CD14-positive monocyte (primary cell): ENCODE data around the gene PIM3. TPM values are rescaled to one million over a fixed set of nuclear protein-coding genes. Genes with fewer than 3 reads are reported as not detected.
"Not testable (repeated sequence)": the region's sequence is repeated elsewhere in the genome, so short reads cannot be mapped to it uniquely, and the experiment has no call there.

Experiments used
- DNase-seq, 3 donors: peaks; one replicate each; pipeline ENCODE4 v3.0.0-alpha.2; 2011 to 2022
- H2AFZ ChIP-seq: 2 replicates; pipeline ENCODE4 v1.6.0; 2012; ENCODE audit warnings: mild to moderate bottlenecking, low read depth, low read length, inconsistent platforms; ENCODE audit not compliant: insufficient read depth, poor library complexity, severe bottlenecking
- H3K27ac ChIP-seq, 2 donors: 1 replicate in 1 of 2; 2 replicates in 1 of 2; pipeline ENCODE4 v1.5.1; 2012 to 2013; ENCODE audit warnings: low read length in 2 of 2, control low read depth in 1 of 2, inconsistent platforms in 1 of 2, low read depth in 1 of 2, mild to moderate bottlenecking in 1 of 2
- H3K27me3 ChIP-seq, 2 donors: one replicate each; pipeline versions ENCODE4 v1.6.0 to v1.6.1; 2011 to 2013; ENCODE audit warnings: low read length in 2 of 2; ENCODE audit not compliant: control insufficient read depth in 2 of 2, insufficient read depth in 2 of 2
- H3K36me3 ChIP-seq, 2 donors: replicated peaks in 1 of 2; 1 replicate in 1 of 2; 2 replicates in 1 of 2; pipeline versions ENCODE4 v1.5.1 to v1.6.1; 2012 to 2013; ENCODE audit warnings: low read length in 2 of 2, control low read depth in 1 of 2, inconsistent platforms in 1 of 2, mild to moderate bottlenecking in 1 of 2; ENCODE audit not compliant: insufficient read depth in 2 of 2, control insufficient read depth in 1 of 2
- H3K4me1 ChIP-seq, 2 donors: 1 replicate in 1 of 2; 2 replicates in 1 of 2; pipeline versions ENCODE4 v1.5.1 to v1.6.1; 2012 to 2013; ENCODE audit warnings: low read length in 2 of 2, control low read depth in 1 of 2, inconsistent platforms in 1 of 2, mild to moderate bottlenecking in 1 of 2, moderate library complexity in 1 of 2; ENCODE audit not compliant: insufficient read depth in 2 of 2, control insufficient read depth in 1 of 2
- H3K4me2 ChIP-seq: replicated peaks from 2 replicates; pipeline ENCODE3; 2012; ENCODE audit warnings: low read length, moderate library complexity, mild to moderate bottlenecking; ENCODE audit not compliant: poor library complexity, severe bottlenecking; ENCODE audit errors: extremely low read depth
- H3K4me3 ChIP-seq, 3 experiments: fragments of 200-600 bp in 1 of 3; sonication (generic) in 1 of 3; replicated peaks in 1 of 3; 1 replicate in 2 of 3; 2 replicates in 1 of 3; pipeline ENCODE4 v1.5.1; 2011 to 2013; ENCODE audit warnings: low read length in 3 of 3, mild to moderate bottlenecking in 3 of 3, control low read depth in 2 of 3, low read depth in 2 of 3, inconsistent platforms in 1 of 3, moderate library complexity in 1 of 3
- H3K79me2 ChIP-seq: 2 replicates; pipeline ENCODE4 v1.6.0; 2012; ENCODE audit warnings: mild to moderate bottlenecking, control low read depth, inconsistent platforms, low read length, moderate library complexity; ENCODE audit not compliant: insufficient read depth
- H3K9ac ChIP-seq: 2 replicates; pipeline ENCODE4 v1.6.0; 2017; ENCODE audit warnings: low read length, mild to moderate bottlenecking; ENCODE audit not compliant: insufficient read depth, poor library complexity, severe bottlenecking
- H3K9me3 ChIP-seq, 2 donors: replicated peaks in 1 of 2; 1 replicate in 1 of 2; 2 replicates in 1 of 2; pipeline versions ENCODE4 v1.5.1 to v1.6.1; 2012 to 2013; ENCODE audit warnings: low read length in 2 of 2, control low read depth in 1 of 2; ENCODE audit not compliant: control insufficient read depth in 1 of 2, insufficient read depth in 1 of 2
- H4K20me1 ChIP-seq: 2 replicates; pipeline ENCODE4 v1.6.0; 2012; ENCODE audit warnings: mild to moderate bottlenecking, low read length, control low read depth, moderate library complexity; ENCODE audit not compliant: insufficient read depth
- H3K27ac Mint-ChIP-seq, 7 donors: one replicate each; pipeline ENCODE4 v1.8.0; 2020; ENCODE audit warnings: mild to moderate bottlenecking in 7 of 7, mixed read lengths in 7 of 7, moderate library complexity in 6 of 7, inconsistent platforms in 2 of 7
- H3K27me3 Mint-ChIP-seq, 3 donors: one replicate each; pipeline ENCODE4 v1.8.0; 2021 to 2022; ENCODE audit warnings: low read depth in 3 of 3, mild to moderate bottlenecking in 3 of 3, mixed read lengths in 3 of 3, moderate library complexity in 3 of 3, inconsistent platforms in 1 of 3
- H3K36me3 Mint-ChIP-seq, 2 donors: one replicate each; pipeline ENCODE4 v1.8.0; 2020; ENCODE audit warnings: mixed read lengths in 2 of 2, inconsistent platforms in 1 of 2, mild to moderate bottlenecking in 1 of 2
- H3K4me1 Mint-ChIP-seq: one replicate; pipeline ENCODE4 v1.8.0; 2020; ENCODE audit warnings: mild to moderate bottlenecking, mixed read lengths
- H3K4me3 Mint-ChIP-seq, 2 donors: one replicate each; pipeline ENCODE4 v1.8.0; 2020; ENCODE audit warnings: mild to moderate bottlenecking in 2 of 2, mixed read lengths in 2 of 2, moderate library complexity in 1 of 2
- H3K9me3 Mint-ChIP-seq, 7 donors: one replicate each; pipeline ENCODE4 v1.8.0; 2020 to 2022; ENCODE audit warnings: mixed read lengths in 7 of 7, mild to moderate bottlenecking in 6 of 7, moderate library complexity in 6 of 7, inconsistent platforms in 2 of 7
- WGBS: methylation state at CpG from one replicate; pipeline ENCODE4 v1.1.5; 2013; ENCODE audit warnings: missing lambda C conversion rate; ENCODE audit not compliant: insufficient coverage; 5-methylcytosine and 5-hydroxymethylcytosine counted together
- intact Hi-C, 2 donors: fragments of 100-400 bp; cut with micrococcal nuclease; formaldehyde crosslinking; loops; one replicate each; pipeline versions ENCODE4 v1.15.0 to v1.15.1; 2023
- polyA plus RNA-seq, 3 donors: library from polyadenylated mRNA; depleted of rRNA in 1 of 3; unstranded in 2 of 3; stranded (reverse) in 1 of 3; fragments of 300-500 nt in 2 of 3; fragments of >200 nt in 1 of 3; fragmentation: Illumina TruSeq in 2 of 3; gene quantifications; 1 replicate in 2 of 3; 2 replicates in 1 of 3; pipeline ENCODE4 v1.2.3, GENCODE V29; 2012 to 2021
- TF ChIP-seq, protein P1 (sequence below): fragments of 200-600 bp; IDR thresholded peaks from one replicate; pipeline ENCODE4 v1.8.0; 2022; ENCODE audit warnings: antibody characterized with exemption, mild to moderate bottlenecking

Gene PIM3
- polyA plus RNA-seq, 3 donors = 38.8 to 135 (median 40.4) TPM

DNA sequence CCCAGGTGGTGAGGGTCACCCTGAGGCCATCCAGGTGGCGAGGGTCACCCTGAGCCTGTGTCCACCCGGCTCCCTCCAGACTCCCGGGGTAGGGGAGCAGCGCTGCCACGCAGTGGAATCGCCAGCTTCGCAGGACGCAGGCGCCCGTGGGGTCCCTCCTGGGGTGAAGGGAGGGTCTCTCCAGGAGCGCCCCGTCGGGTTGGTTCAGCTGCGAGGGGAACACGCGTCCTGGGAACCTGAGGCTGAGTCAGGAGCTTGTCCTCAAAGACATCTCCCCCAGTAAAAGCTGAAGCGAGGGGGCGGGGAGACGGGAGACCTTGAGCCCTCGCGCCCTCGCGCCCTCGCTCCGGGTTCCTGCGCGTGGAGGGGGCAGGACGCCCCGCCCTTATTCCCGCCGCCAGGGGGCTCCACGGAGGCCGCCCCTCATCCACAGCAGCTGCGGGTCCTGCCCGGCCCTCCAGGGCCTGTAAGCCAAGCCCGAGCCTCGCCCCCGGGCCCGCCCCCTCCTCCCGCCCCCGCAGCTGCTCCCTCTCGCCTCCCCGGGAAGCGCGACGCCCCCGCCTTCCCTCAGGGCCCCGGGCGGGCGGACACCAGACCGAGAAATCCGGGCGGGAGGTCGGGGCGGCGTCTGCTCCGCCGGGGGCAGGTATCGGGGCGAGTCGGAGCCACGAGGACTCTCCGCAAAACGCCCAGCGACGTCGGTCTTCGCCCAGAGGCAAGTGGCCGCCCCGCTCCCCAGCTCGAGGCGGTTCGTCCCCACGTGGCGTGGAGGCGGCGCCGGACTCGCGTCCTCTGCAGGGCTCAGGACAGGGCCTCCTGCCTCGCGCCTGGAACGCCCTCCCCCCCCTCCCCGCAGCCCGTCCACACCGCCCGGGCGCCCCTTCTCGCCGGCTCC, 22.8 kb downstream of the PIM3 start:
- no peak overlapping the region for H3K9ac ChIP-seq
- no peak overlapping the region for H3K4me3 Mint-ChIP-seq
- intact Hi-C loops = no loop called here

DNA sequence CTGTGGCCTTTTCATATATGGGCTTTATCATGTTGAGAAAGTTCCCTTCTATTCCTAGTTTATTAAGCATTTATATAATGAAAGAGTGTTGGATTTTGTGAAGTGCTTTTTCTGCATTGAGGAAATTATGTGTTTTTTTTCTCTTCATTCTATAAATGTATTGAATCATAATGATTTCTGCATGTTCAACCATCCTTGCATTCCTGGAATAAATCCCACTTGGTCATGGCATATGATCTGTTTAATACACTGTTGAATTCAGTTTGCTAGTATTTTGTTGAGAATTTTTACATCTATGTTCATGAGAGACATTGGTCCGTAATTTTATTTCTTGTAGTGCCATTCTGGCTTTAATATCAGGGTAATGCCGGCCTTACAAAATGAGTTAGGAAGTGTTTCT, 25.8 kb downstream of the PIM3 start:
- no peak overlapping the region for H3K9ac ChIP-seq
- Mint-ChIP-seq H3K9me3 (peaks cover 25 to 79% (median 68%) of the 10 kb centered on the region in 7 donors), H3K27ac (no peak overlapping the region), H3K36me3 (peaks cover 0 to 9% of the 10 kb centered on the region in 2 donors), H3K4me3 (peak overlapping the region in 1 of 2 donors; percentile 44), H3K4me1 (no peaks in the 10 kb centered on the region), H3K27me3 (peaks cover 32 to 61% (median 49%) of the 10 kb centered on the region in 3 donors)
- H2AFZ ChIP-seq = no peak overlapping the region
- H3K4me3 ChIP-seq = no peak overlapping the region
- H3K4me1 ChIP-seq = no peaks in the 10 kb centered on the region
- H3K4me2 ChIP-seq = no peak overlapping the region
- H4K20me1 ChIP-seq = no peaks in the 10 kb centered on the region
- DNase-seq = no peak
- peaks cover 23 to 47% of the 10 kb centered on the region in 2 donors for H3K27me3 ChIP-seq
- H3K36me3 ChIP-seq = no peaks in the 10 kb centered on the region
- no peak overlapping the region for H3K27ac ChIP-seq
- H3K79me2 ChIP-seq = no peaks in the 10 kb centered on the region
- WGBS = no CpG with 5 or more reads among the region's 2 CpGs
- intact Hi-C loops = no loop called here
- TF ChIP-seq, protein P1, sequence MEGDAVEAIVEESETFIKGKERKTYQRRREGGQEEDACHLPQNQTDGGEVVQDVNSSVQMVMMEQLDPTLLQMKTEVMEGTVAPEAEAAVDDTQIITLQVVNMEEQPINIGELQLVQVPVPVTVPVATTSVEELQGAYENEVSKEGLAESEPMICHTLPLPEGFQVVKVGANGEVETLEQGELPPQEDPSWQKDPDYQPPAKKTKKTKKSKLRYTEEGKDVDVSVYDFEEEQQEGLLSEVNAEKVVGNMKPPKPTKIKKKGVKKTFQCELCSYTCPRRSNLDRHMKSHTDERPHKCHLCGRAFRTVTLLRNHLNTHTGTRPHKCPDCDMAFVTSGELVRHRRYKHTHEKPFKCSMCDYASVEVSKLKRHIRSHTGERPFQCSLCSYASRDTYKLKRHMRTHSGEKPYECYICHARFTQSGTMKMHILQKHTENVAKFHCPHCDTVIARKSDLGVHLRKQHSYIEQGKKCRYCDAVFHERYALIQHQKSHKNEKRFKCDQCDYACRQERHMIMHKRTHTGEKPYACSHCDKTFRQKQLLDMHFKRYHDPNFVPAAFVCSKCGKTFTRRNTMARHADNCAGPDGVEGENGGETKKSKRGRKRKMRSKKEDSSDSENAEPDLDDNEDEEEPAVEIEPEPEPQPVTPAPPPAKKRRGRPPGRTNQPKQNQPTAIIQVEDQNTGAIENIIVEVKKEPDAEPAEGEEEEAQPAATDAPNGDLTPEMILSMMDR = no peak
- peaks cover 17 to 33% of the 10 kb centered on the region in 2 donors for H3K9me3 ChIP-seq

More for the DNA sequence above, 22.8 kb downstream of the PIM3 start:
- Histone ChIP-seq H3K36me3 (no peaks in the 10 kb centered on the region), H4K20me1 (no peaks in the 10 kb centered on the region), H3K4me1 (no peaks in the 10 kb centered on the region), H3K4me2 (no peak overlapping the region), H3K27me3 (peaks cover 23 to 48% of the 10 kb centered on the region in 2 donors), H3K4me3 (no peak overlapping the region), H3K9me3 (peaks cover 6 to 22% of the 10 kb centered on the region in 2 donors), H3K79me2 (no peaks in the 10 kb centered on the region), H3K27ac (no peak overlapping the region), H2AFZ (no peak overlapping the region)
- Mint-ChIP-seq H3K4me1 (peaks cover 3% of the 10 kb centered on the region), H3K27ac (no peak overlapping the region), H3K9me3 (peaks cover 22 to 67% (median 60%) of the 10 kb centered on the region in 7 donors), H3K36me3 (peaks cover 4 to 6% of the 10 kb centered on the region in 2 donors), H3K27me3 (peaks cover 34 to 52% (median 50%) of the 10 kb centered on the region in 3 donors)
- DNase-seq = peak in 1 of 3 donors; percentile 48
- 12% methylated on average over 73 of the region's 90 CpGs for WGBS
- TF ChIP-seq, protein P1 = peak; percentile 55

DNA sequence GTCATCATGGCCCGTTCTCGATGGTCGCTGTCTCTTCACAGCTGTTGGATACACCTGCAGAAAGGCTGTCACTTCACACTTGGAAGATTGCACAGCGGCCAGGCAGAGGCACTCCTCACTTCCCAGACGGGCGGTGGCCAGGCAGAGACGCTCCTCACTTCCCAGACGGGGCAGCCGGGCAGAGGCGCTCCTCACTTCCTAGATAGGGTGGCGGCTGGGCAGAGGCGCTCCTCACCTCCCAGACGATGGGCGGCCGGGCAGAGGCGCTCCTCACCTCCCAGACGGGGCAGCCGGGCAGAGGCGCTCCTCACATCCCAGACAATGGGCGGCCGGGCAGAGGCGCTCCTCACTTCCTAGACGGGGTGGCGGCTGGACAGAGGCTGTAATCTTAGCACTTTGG, 29.3 kb downstream of the PIM3 start:
- H3K27ac ChIP-seq, H3K27ac Mint-ChIP-seq, H3K9ac ChIP-seq, H3K79me2 ChIP-seq, H3K4me3 ChIP-seq, intact Hi-C loops, H3K36me3 Mint-ChIP-seq, DNase-seq, H3K4me3 Mint-ChIP-seq, H4K20me1 ChIP-seq, H3K4me1 ChIP-seq, H2AFZ ChIP-seq, H3K4me1 Mint-ChIP-seq, H3K36me3 ChIP-seq, H3K4me2 ChIP-seq: not testable (repeated sequence)
- WGBS = 100% methylated on average over 4 of the region's 24 CpGs
- Mint-ChIP-seq H3K27me3 (peaks cover 18 to 37% (median 32%) of the 10 kb centered on the region in 3 donors), H3K9me3 (peaks cover 24 to 61% (median 51%) of the 10 kb centered on the region in 7 donors)
- Histone ChIP-seq H3K27me3 (peaks cover 14 to 20% of the 10 kb centered on the region in 2 donors), H3K9me3 (peaks cover 20 to 29% of the 10 kb centered on the region in 2 donors)
